Middle frontal gyrus (tissue), 1 donor: ENCODE results near the gene ATAD3C.
"Not testable (repeated sequence)": the region's sequence is repeated elsewhere in the genome, so short reads cannot be mapped to it uniquely, and the experiment has no call there.

Experiments used
- DNase-seq: peaks from one replicate; pipeline ENCODE4 v3.0.0-alpha.2; 2015; ENCODE audit warnings: low spot score; ENCODE audit errors: extremely low spot score

ATAD3C gene

GRCh38 chr1:1470626-1471388, 21.3 kb downstream of the ATAD3C start:
- no peak for DNase-seq

GRCh38 chr1:1471389-1472052, 22.0 kb downstream of the ATAD3C start, which contains the start of gene ATAD3B:
ATAD3B (plus strand) TSS chr1:1471765; CDS start chr1:1471885, 120 bp downstream.
- peak; percentile 90 for DNase-seq

- not testable (repeated sequence) for DNase-seq
Observed at GRCh38 chr1:1472053-1472876, 22.8 kb downstream of the ATAD3C start.

GRCh38 chr1:1476011-1476410, 26.5 kb downstream of the ATAD3C start:
- DNase-seq, result not testable (repeated sequence)

GRCh38 chr1:1477206-1477605, 27.7 kb downstream of the ATAD3C start:
- no peak for DNase-seq

- DNase-seq, result no peak
Observed at GRCh38 chr1:1479547-1480487, 30.3 kb downstream of the ATAD3C start.

GRCh38 chr1:1480488-1480867, 31.0 kb downstream of the ATAD3C start:
- not testable (repeated sequence) for DNase-seq

GRCh38 chr1:1481811-1482210, 32.3 kb downstream of the ATAD3C start:
- DNase-seq, result not testable (repeated sequence)

GRCh38 chr1:1482856-1483255, 33.4 kb downstream of the ATAD3C start:
- DNase-seq, result no peak

GRCh38 chr1:1483714-1484113, 34.2 kb downstream of the ATAD3C start:
- no peak for DNase-seq

GRCh38 chr1:1484976-1485750, 35.7 kb downstream of the ATAD3C start:
- not testable (repeated sequence) for DNase-seq

GRCh38 chr1:1485755-1486317, 36.3 kb downstream of the ATAD3C start:
- DNase-seq, result not testable (repeated sequence)

GRCh38 chr1:1487701-1488100, 38.2 kb downstream of the ATAD3C start:
- DNase-seq, result no peak

- no peak for DNase-seq
Observed at GRCh38 chr1:1489231-1489630, 39.7 kb downstream of the ATAD3C start.

- no peak for DNase-seq
Observed at GRCh38 chr1:1489861-1490260, 40.4 kb downstream of the ATAD3C start.

- no peak for DNase-seq
Observed at GRCh38 chr1:1490633-1491230, 41.2 kb downstream of the ATAD3C start.

- DNase-seq, result no peak
Observed at GRCh38 chr1:1491601-1492000, 42.1 kb downstream of the ATAD3C start.

- not testable (repeated sequence) for DNase-seq
Observed at GRCh38 chr1:1494311-1494710, 44.8 kb downstream of the ATAD3C start.

GRCh38 chr1:1495461-1495975, 46.0 kb downstream of the ATAD3C start:
- DNase-seq, result not testable (repeated sequence)
